Lower leg skin (tissue), 3 donors: ENCODE results near the gene TSR3.

ENCODE experiments used
- POLR2A ChIP-seq, 2 donors: fragments of 450-650 bp; IDR thresholded peaks; one replicate each; pipeline ENCODE4 v1.6.1; 2016 to 2017; ENCODE audit warnings: antibody characterized with exemption in 2 of 2, mild to moderate bottlenecking in 1 of 2, moderate library complexity in 1 of 2
- TF ChIP-seq, protein P1 (sequence below), 3 donors: fragments of 450-650 bp; IDR thresholded peaks; one replicate each; pipeline ENCODE4 v1.5.1; 2016; ENCODE audit warnings: antibody characterized with exemption in 3 of 3, mild to moderate bottlenecking in 3 of 3, moderate library complexity in 2 of 3

DNA sequence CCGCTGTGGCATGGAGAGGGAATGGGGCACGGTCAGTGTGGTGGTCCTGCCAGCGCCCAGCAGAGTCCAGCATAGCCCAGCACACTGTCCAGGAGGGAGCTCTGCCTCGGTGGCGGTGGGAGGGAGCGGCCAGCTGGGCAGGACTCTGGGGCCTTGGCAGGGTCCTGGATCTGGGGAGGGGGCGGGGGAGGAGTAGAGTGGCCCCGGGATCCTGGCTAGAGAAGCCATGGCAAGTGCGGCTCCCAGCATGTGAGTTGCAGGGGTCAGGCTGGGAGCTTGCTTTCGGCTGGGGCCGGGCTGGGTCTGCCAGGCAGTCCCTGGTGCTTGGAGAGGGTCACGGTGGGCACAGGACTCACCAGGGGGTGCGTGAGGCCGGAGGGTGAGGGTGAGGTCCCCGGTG lies 3.9 kb upstream of the TSR3 start:
- TF ChIP-seq, protein P1, sequence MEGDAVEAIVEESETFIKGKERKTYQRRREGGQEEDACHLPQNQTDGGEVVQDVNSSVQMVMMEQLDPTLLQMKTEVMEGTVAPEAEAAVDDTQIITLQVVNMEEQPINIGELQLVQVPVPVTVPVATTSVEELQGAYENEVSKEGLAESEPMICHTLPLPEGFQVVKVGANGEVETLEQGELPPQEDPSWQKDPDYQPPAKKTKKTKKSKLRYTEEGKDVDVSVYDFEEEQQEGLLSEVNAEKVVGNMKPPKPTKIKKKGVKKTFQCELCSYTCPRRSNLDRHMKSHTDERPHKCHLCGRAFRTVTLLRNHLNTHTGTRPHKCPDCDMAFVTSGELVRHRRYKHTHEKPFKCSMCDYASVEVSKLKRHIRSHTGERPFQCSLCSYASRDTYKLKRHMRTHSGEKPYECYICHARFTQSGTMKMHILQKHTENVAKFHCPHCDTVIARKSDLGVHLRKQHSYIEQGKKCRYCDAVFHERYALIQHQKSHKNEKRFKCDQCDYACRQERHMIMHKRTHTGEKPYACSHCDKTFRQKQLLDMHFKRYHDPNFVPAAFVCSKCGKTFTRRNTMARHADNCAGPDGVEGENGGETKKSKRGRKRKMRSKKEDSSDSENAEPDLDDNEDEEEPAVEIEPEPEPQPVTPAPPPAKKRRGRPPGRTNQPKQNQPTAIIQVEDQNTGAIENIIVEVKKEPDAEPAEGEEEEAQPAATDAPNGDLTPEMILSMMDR (IDR thresholded peaks at IDR 0.05): no peak
- no peak for TF ChIP-seq POLR2A (IDR thresholded peaks at IDR 0.05)
